Left renal cortex interstitium (tissue), 4 donors: ENCODE data around the gene ZNF583. TPM values are rescaled to one million over a fixed set of nuclear protein-coding genes. Genes with fewer than 3 reads are reported as not detected.

ENCODE experiments used
- DNase-seq, 4 donors: peaks; one replicate each; pipeline ENCODE4 v3.0.0-alpha.2; 2013; ENCODE audit warnings: low read depth in 4 of 4, low spot score in 2 of 4, missing footprints in 1 of 4
- polyA plus RNA-seq, 4 donors: library from polyadenylated mRNA; unstranded; fragments of 120-200 nt; gene quantifications; one replicate each; pipeline ENCODE4 v1.2.1, GENCODE V29; 2013; ENCODE audit not compliant: insufficient read length in 4 of 4

ZNF583 gene
- polyA plus RNA-seq: 10 to 100 TPM in 1 of 4 donors, 1 to 10 TPM in 3; 8.6 to 11.9 (median 9.6) TPM

- DNase-seq: peak; percentile 83 to 96 (median 92)
Measured at GRCh38 chr19:56403764-56404704, at the start of gene ZNF583. ZNF583 (plus strand) TSS chr19:56404332; CDS start chr19:56407115, 2,783 bp downstream.

GRCh38 chr19:56355517-56355916 is 48.6 kb upstream of the ZNF583 start:
- no peak for DNase-seq

- no peak for DNase-seq
Measured at GRCh38 chr19:56356944-56357343, 47.2 kb upstream of the ZNF583 start.

GRCh38 chr19:56360841-56361240 is 43.3 kb upstream of the ZNF583 start:
- no peak for DNase-seq

GRCh38 chr19:56367829-56368711 is 36.1 kb upstream of the ZNF583 start:
- DNase-seq: peak; percentile 83 to 94 (median 88)

GRCh38 chr19:56369886-56370676 is 34.1 kb upstream of the ZNF583 start:
- no peak for DNase-seq

- no peak for DNase-seq
Measured at GRCh38 chr19:56372281-56372680, 31.9 kb upstream of the ZNF583 start.

GRCh38 chr19:56377105-56377924 is 26.8 kb upstream of the ZNF583 start:
- no peak for DNase-seq

GRCh38 chr19:56383826-56384605 is 20.1 kb upstream of the ZNF583 start:
- DNase-seq: no peak

GRCh38 chr19:56393119-56394012 is 10.8 kb upstream of the ZNF583 start, which contains the start of gene ZNF582:
ZNF582 (minus strand) TSS chr19:56393534; CDS start chr19:56391752, 1,782 bp downstream.
- DNase-seq: peak; percentile 86 to 95 (median 91)

GRCh38 chr19:56398809-56399208 is 5.3 kb upstream of the ZNF583 start:
- no peak for DNase-seq

- DNase-seq: no peak
Measured at GRCh38 chr19:56400485-56400884, 3.6 kb upstream of the ZNF583 start.

GRCh38 chr19:56403261-56403660 is 871 bp upstream of the ZNF583 start:
- DNase-seq: no peak

GRCh38 chr19:56404705-56405056 is 549 bp downstream of the ZNF583 start:
- no peak for DNase-seq

- DNase-seq: no peak
Measured at GRCh38 chr19:56405062-56405461, 930 bp downstream of the ZNF583 start.

GRCh38 chr19:56423276-56423984 is 19.3 kb downstream of the ZNF583 start:
- DNase-seq: no peak

- no peak for DNase-seq
Measured at GRCh38 chr19:56423985-56424353, 19.8 kb downstream of the ZNF583 start.
